Measurements from ENCODE around the gene PTMA. TPM values are rescaled to one million over a fixed set of nuclear protein-coding genes. Genes with fewer than 3 reads are reported as not detected.
A peak's percentile ranks its signal among the peaks of the same experiment; 100 is the strongest.

Gene PTMA
- total RNA-seq, 1 experiment from 2014 or later, result 1,855 TPM

- DNase-seq, result no peak
- Histone ChIP-seq H3K4me3 (no peak overlapping the region), H3K36me3 (no peaks in the 10 kb centered on the region), H3K4me1 (peaks cover 27% of the 10 kb centered on the region), H3K9me3 (replicated peaks) (no peaks in the 10 kb centered on the region), H3K27ac (no peak overlapping the region), H3K27me3 (no peaks in the 10 kb centered on the region)
These were observed 39.3 kb upstream of the PTMA start for GRCh38 chr2:231668981-231669380.

GRCh38 chr2:231671270-231672050 lies 36.9 kb upstream of the PTMA start:
- Histone ChIP-seq H3K36me3 (no peaks in the 10 kb centered on the region), H3K9me3 (replicated peaks) (no peaks in the 10 kb centered on the region), H3K4me1 (peaks cover 29% of the 10 kb centered on the region), H3K27ac (no peak overlapping the region), H3K27me3 (no peaks in the 10 kb centered on the region), H3K4me3 (no peak overlapping the region)
- no peak for DNase-seq

- DNase-seq, result peak; percentile 83 to 85
- peak overlapping the region; percentile 54 for H3K4me3 ChIP-seq
These were observed 35.5 kb upstream of the PTMA start for GRCh38 chr2:231672617-231673347.

GRCh38 chr2:231673348-231673770 lies 35.0 kb upstream of the PTMA start:
- peaks cover 23% of the 10 kb centered on the region for H3K4me1 ChIP-seq
- peak overlapping the region; percentile 54 for H3K4me3 ChIP-seq
- H3K9me3 ChIP-seq (replicated peaks), result no peaks in the 10 kb centered on the region
- H3K27ac ChIP-seq, result peak overlapping the region; percentile 61
- no peaks in the 10 kb centered on the region for H3K36me3 ChIP-seq
- no peaks in the 10 kb centered on the region for H3K27me3 ChIP-seq
- peak; percentile 90 for DNase-seq

More at GRCh38 chr2:231672617-231673347, 35.5 kb upstream of the PTMA start:
- Histone ChIP-seq H3K27me3 (no peaks in the 10 kb centered on the region), H3K27ac (peak overlapping the region; percentile 61), H3K9me3 (replicated peaks) (no peaks in the 10 kb centered on the region), H3K4me1 (peaks cover 23% of the 10 kb centered on the region), H3K36me3 (no peaks in the 10 kb centered on the region)

- H3K9me3 ChIP-seq (replicated peaks), result no peaks in the 10 kb centered on the region
- no peaks in the 10 kb centered on the region for H3K27me3 ChIP-seq
- H3K36me3 ChIP-seq, result no peaks in the 10 kb centered on the region
- no peak overlapping the region for H3K4me3 ChIP-seq
- DNase-seq, result peak; percentile 79 to 83
- no peak overlapping the region for H3K27ac ChIP-seq
- peaks cover 23% of the 10 kb centered on the region for H3K4me1 ChIP-seq
These were observed 33.6 kb upstream of the PTMA start for GRCh38 chr2:231674587-231675338.

GRCh38 chr2:231676243-231676642 lies 32.1 kb upstream of the PTMA start:
- no peaks in the 10 kb centered on the region for H3K9me3 ChIP-seq (replicated peaks)
- no peaks in the 10 kb centered on the region for H3K27me3 ChIP-seq
- no peak overlapping the region for H3K4me3 ChIP-seq
- no peak for DNase-seq
- H3K4me1 ChIP-seq, result peaks cover 23% of the 10 kb centered on the region
- H3K27ac ChIP-seq, result no peak overlapping the region
- no peaks in the 10 kb centered on the region for H3K36me3 ChIP-seq

GRCh38 chr2:231677632-231678104 lies 30.7 kb upstream of the PTMA start:
- Histone ChIP-seq H3K27ac (no peak overlapping the region), H3K36me3 (no peaks in the 10 kb centered on the region), H3K27me3 (no peaks in the 10 kb centered on the region), H3K4me1 (peaks cover 19% of the 10 kb centered on the region), H3K9me3 (replicated peaks) (no peaks in the 10 kb centered on the region), H3K4me3 (no peak overlapping the region)
- DNase-seq, result peak; percentile 74 to 95

- H3K27me3 ChIP-seq, result no peaks in the 10 kb centered on the region
- H3K4me3 ChIP-seq, result no peak overlapping the region
- H3K27ac ChIP-seq, result no peak overlapping the region
- H3K4me1 ChIP-seq, result peaks cover 5% of the 10 kb centered on the region; the same call in 1 of the 2 replicates
- no peaks in the 10 kb centered on the region for H3K9me3 ChIP-seq (replicated peaks)
- peak in 1 of 2 experiments; percentile 38 for DNase-seq
- H3K36me3 ChIP-seq, result no peaks in the 10 kb centered on the region
These were observed 28.4 kb upstream of the PTMA start for GRCh38 chr2:231679908-231680284.

GRCh38 chr2:231680285-231680991 lies 27.9 kb upstream of the PTMA start:
- Histone ChIP-seq H3K27me3 (no peaks in the 10 kb centered on the region), H3K4me1 (peaks cover 5% of the 10 kb centered on the region; the same call in 1 of the 2 replicates), H3K36me3 (no peaks in the 10 kb centered on the region), H3K27ac (no peak overlapping the region; the same call in 1 of the 2 replicates), H3K4me3 (peak overlapping the region; percentile 63), H3K9me3 (replicated peaks) (no peaks in the 10 kb centered on the region)
- DNase-seq, result no peak

- Histone ChIP-seq H3K36me3 (no peaks in the 10 kb centered on the region), H3K4me1 (peaks cover 5% of the 10 kb centered on the region; the same call in 1 of the 2 replicates), H3K4me3 (peak overlapping the region; percentile 63), H3K9me3 (replicated peaks) (no peaks in the 10 kb centered on the region), H3K27ac (peak overlapping the region; percentile 69), H3K27me3 (no peaks in the 10 kb centered on the region)
- peak; percentile 93 to 95 for DNase-seq
These were observed 27.1 kb upstream of the PTMA start for GRCh38 chr2:231680992-231681852.

- Histone ChIP-seq H3K27ac (no peak overlapping the region), H3K4me3 (no peak overlapping the region), H3K4me1 (peaks cover 5% of the 10 kb centered on the region; the same call in 1 of the 2 replicates), H3K27me3 (no peaks in the 10 kb centered on the region), H3K9me3 (replicated peaks) (no peaks in the 10 kb centered on the region), H3K36me3 (no peaks in the 10 kb centered on the region)
- no peak for DNase-seq
These were observed 25.6 kb upstream of the PTMA start for GRCh38 chr2:231682603-231683291.

GRCh38 chr2:231683292-231684235 lies 24.8 kb upstream of the PTMA start:
- peaks cover 5% of the 10 kb centered on the region; the same call in 1 of the 2 replicates for H3K4me1 ChIP-seq
- H3K9me3 ChIP-seq (replicated peaks), result no peaks in the 10 kb centered on the region
- H3K27me3 ChIP-seq, result no peaks in the 10 kb centered on the region
- no peak overlapping the region for H3K4me3 ChIP-seq
- no peak overlapping the region for H3K27ac ChIP-seq
- no peaks in the 10 kb centered on the region for H3K36me3 ChIP-seq
- no peak for DNase-seq

Data from SJCRH30 (cell line).